Stimulated activated CD8-positive, alpha-beta memory T cell treated with anti-CD3 and anti-CD28 coated beads, Interleukin-7, amount 100 ng/mL, for 48 hours (primary cell): ENCODE results near the gene AAK1.
"Not testable (repeated sequence)": the region's sequence is repeated elsewhere in the genome, so short reads cannot be mapped to it uniquely, and the experiment has no call there.

ENCODE experiments used
- DNase-seq, 2 donors: peaks; one replicate each; pipeline ENCODE4 v3.0.0-alpha.2; 2020; ENCODE audit warnings: low read depth in 1 of 2; ENCODE audit errors: extremely low read depth in 1 of 2

Gene AAK1

GRCh38 chr2:69577467-69578197, 65.9 kb downstream of the AAK1 start:
- no peak for DNase-seq

- DNase-seq: no peak
These were observed 66.7 kb downstream of the AAK1 start for GRCh38 chr2:69576880-69577279.

GRCh38 chr2:69575926-69576325, 67.6 kb downstream of the AAK1 start:
- DNase-seq: no peak

GRCh38 chr2:69575371-69575770, 68.2 kb downstream of the AAK1 start:
- DNase-seq: not testable (repeated sequence)

- DNase-seq: no peak
These were observed 70.9 kb downstream of the AAK1 start for GRCh38 chr2:69572641-69573040.

GRCh38 chr2:69571189-69571588, 72.3 kb downstream of the AAK1 start:
- no peak for DNase-seq

- no peak for DNase-seq
These were observed 73.1 kb downstream of the AAK1 start for GRCh38 chr2:69570474-69570873.

GRCh38 chr2:69567909-69568300, 75.6 kb downstream of the AAK1 start:
- DNase-seq: no peak

GRCh38 chr2:69567157-69567908, 76.2 kb downstream of the AAK1 start:
- DNase-seq: no peak

GRCh38 chr2:69566669-69567068, 76.9 kb downstream of the AAK1 start:
- DNase-seq: no peak

GRCh38 chr2:69565431-69565839, 78.1 kb downstream of the AAK1 start:
- DNase-seq: peak; percentile 27 to 56

- no peak for DNase-seq
These were observed 78.9 kb downstream of the AAK1 start for GRCh38 chr2:69564604-69565003.

GRCh38 chr2:69563021-69563420, 80.5 kb downstream of the AAK1 start:
- DNase-seq: no peak

- no peak for DNase-seq
These were observed 82.4 kb downstream of the AAK1 start for GRCh38 chr2:69561101-69561500.

GRCh38 chr2:69560147-69560482, 83.4 kb downstream of the AAK1 start:
- no peak for DNase-seq

- DNase-seq: no peak
These were observed 83.9 kb downstream of the AAK1 start for GRCh38 chr2:69559442-69560146.

GRCh38 chr2:69556008-69556407, 87.5 kb downstream of the AAK1 start:
- no peak for DNase-seq

GRCh38 chr2:69554981-69555380, 88.6 kb downstream of the AAK1 start:
- no peak for DNase-seq

- no peak for DNase-seq
These were observed 89.0 kb downstream of the AAK1 start for GRCh38 chr2:69554568-69554967.

GRCh38 chr2:69553991-69554390, 89.5 kb downstream of the AAK1 start:
- DNase-seq: no peak

- not testable (repeated sequence) for DNase-seq
These were observed 93.0 kb downstream of the AAK1 start for GRCh38 chr2:69550511-69550910.

GRCh38 chr2:69549421-69549820, 94.1 kb downstream of the AAK1 start:
- DNase-seq: no peak
